GM12878 (cell line): Measurements from ENCODE around the gene KRT79. TPM values are rescaled to one million over a fixed set of nuclear protein-coding genes. Genes with fewer than 3 reads are reported as not detected.

Experiments used
- CEBPZ ChIP-seq: fragments of 150-350 bp; IDR thresholded peaks from 2 replicates; pipeline ENCODE4 v1.6.1; 2016; ENCODE audit warnings: low read depth, low read length
- ELK1 ChIP-seq: IDR thresholded peaks from 2 replicates; pipeline ENCODE4 v1.6.1; 2012; ENCODE audit warnings: low read depth, low read length, improper control_type of control experiment
- IRF3 ChIP-seq: fragments of 450-650 bp; IDR thresholded peaks from 2 replicates; pipeline ENCODE4 v1.6.1; 2014; ENCODE audit warnings: mild to moderate bottlenecking
- JUND ChIP-seq: IDR thresholded peaks from 2 replicates; pipeline ENCODE4 v1.6.1; 2012; ENCODE audit warnings: low read depth, mild to moderate bottlenecking, low read length, improper control_type of control experiment, moderate library complexity
- MAX ChIP-seq: IDR thresholded peaks from 2 replicates; pipeline ENCODE4 v1.6.1; 2012; ENCODE audit warnings: low read depth, low read length, improper control_type of control experiment
- polyA plus RNA-seq, 11 experiments: library from polyadenylated mRNA; depleted of rRNA in 4 of 11; unstranded in 6 of 11; stranded (reverse) in 5 of 11; fragments of >200 nt; fragmentation: Nextera tagmentation in 4 of 11; fragmentation: Illumina TruSeq in 1 of 11; extraction: Ambion mirVana in 4 of 11; extraction: Trizol in 1 of 11; gene quantifications; 1 replicate in 1 of 11; 2 replicates in 10 of 11; pipeline versions ENCODE4 v1.2.1 to v1.2.3, GENCODE V29; 2011 to 2016; ENCODE audit warnings: inconsistent platforms in 2 of 11, missing spikeins in 2 of 11, low read depth in 1 of 11
- total RNA-seq, 4 experiments: library from RNA; depleted of rRNA in 3 of 4; stranded (reverse); fragments of >200 nt in 3 of 4; fragmentation: Illumina TruSeq in 1 of 4; extraction: Trizol in 1 of 4; gene quantifications; 2 replicates each; pipeline versions ENCODE4 v1.2.1 to v1.2.3, GENCODE V29; 2013 to 2021

Gene KRT79
- total and polyA plus RNA-seq, 10 of the 15 experiments (the other 5 are each of a cell fraction or from before 2014, with no cell fraction given) = 0.03 to 0.09 (median 0.07) TPM; not detected in 7

- TF ChIP-seq JUND (no peak), ELK1 (no peak), MAX (no peak), CEBPZ (no peak), IRF3 (no peak)
Measured at GRCh38 chr12:52794479-52795331, 39.4 kb downstream of the KRT79 start (continued).
